Measurements from ENCODE around the gene MINDY4B. TPM values are rescaled to one million over a fixed set of nuclear protein-coding genes. Genes with fewer than 3 reads are reported as not detected.
A peak's percentile ranks its signal among the peaks of the same experiment; 100 is the strongest.

The MINDY4B gene
- total and polyA plus RNA-seq, 2 of the 8 experiments (the other 6 are each of a cell fraction or from before 2014, with no cell fraction given) = not detected

DNA sequence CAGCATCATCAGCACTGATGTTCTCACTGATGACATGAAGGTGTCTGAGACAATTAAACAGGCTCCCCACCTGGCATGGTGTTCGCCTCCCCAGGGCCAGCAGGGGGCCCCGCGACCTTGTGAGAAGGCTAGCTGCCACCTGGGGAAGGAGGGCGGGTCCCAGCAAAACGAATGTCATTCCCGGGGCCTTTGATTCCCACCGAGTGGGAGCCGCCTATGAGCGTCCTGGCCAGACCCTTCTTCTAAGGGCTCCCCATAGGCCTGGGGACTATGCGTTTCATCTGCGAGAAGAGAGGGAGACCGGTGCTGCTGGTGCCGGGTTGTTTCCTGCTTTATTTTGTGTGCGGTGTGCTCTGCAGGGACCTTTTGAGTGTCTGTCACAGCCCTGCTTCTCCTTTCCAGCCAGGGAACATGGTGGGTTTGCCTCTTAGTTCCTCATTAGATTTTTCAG is 20.5 kb upstream of the MINDY4B start:
- H3K56ac ChIP-seq (replicated peaks; ENCODE audit: insufficient read length, low read depth, low read length) = no peak overlapping the region
- H3K79me2 ChIP-seq (ENCODE audit: control insufficient read depth in 1 of 2, insufficient read depth in 2 of 2, low read length in 2 of 2) = no peaks in the 10 kb centered on the region
- no peak overlapping the region for H2BK5ac ChIP-seq (ENCODE audit: low read depth, low read length)
- ChIA-PET CTCF (ENCODE audit: partially characterized antibody) (interaction anchor here (0.8 to 4.0 kb wide), 15 partner anchors 8 to 230 kb away, joined by 3 to 23 read pairs (median 4); partner anchors contain the start of gene CLRN1), POLR2A (ENCODE audit: partially characterized antibody) (no interaction called here)
- H3K14ac ChIP-seq (ENCODE audit: insufficient read length) = no peak overlapping the region
- no peak overlapping the region for H2BK15ac ChIP-seq (ENCODE audit: low read length)
- peak; percentile 61 to 80 for DNase-seq (ENCODE audit: low read depth in 1 of 2, low spot score in 2 of 2)
- no peaks in the 10 kb centered on the region for H4K20me1 ChIP-seq (replicated peaks in 1 of 2; ENCODE audit: control insufficient read depth in 1 of 2, insufficient read depth in 2 of 2, low read length in 2 of 2)
- no peak overlapping the region for H4K5ac ChIP-seq (ENCODE audit: insufficient read length, low read depth, low read length)
- 32% methylated on average over 14 of the region's 14 CpGs; no CpG with 5 or more reads in 1 of the 2 experiments for WGBS, 2 experiments (ENCODE audit: extremely low coverage in 1 of 2, insufficient coverage in 1 of 2, insufficient read length in 1 of 2, insufficient replicate concordance in 2 of 2, low coverage in 1 of 2, low lambda C conversion rate in 2 of 2, missing lambda C conversion rate in 1 of 2)
- peaks cover 2 to 4% (median 3%) of the 10 kb centered on the region in 4 experiments; a peak in 4 of 7 replicates for H3K4me1 ChIP-seq (replicated peaks in 1 of 4; ENCODE audit: control insufficient read depth in 3 of 4, insufficient read depth in 4 of 4, low read length in 3 of 4)
- no peaks in the 10 kb centered on the region for H3K27me3 ChIP-seq (replicated peaks in 1 of 4; ENCODE audit: control insufficient read depth in 3 of 4, extremely low read depth in 1 of 4, insufficient read depth in 3 of 4, low read length in 3 of 4)
- no peaks in the 10 kb centered on the region for H3K36me3 ChIP-seq (ENCODE audit: control insufficient read depth in 2 of 4, insufficient read depth in 4 of 4, low read length in 3 of 4)
- H3K18ac ChIP-seq (ENCODE audit: extremely low read depth, low read length) = no peak overlapping the region
- H2BK120ac ChIP-seq (replicated peaks; ENCODE audit: low read depth, low read length) = no peak overlapping the region
- H3K4me3 ChIP-seq (ENCODE audit: extremely low read depth in 1 of 4, insufficient read depth in 2 of 4, low read depth in 3 of 4, low read length in 4 of 4) = no peak overlapping the region; a peak in 1 of 8 replicates
- no peak overlapping the region for H2AK5ac ChIP-seq (ENCODE audit: low read depth, low read length)
- H3K27ac ChIP-seq (ENCODE audit: low read depth, low read length) = no peak overlapping the region
- no peaks in the 10 kb centered on the region; the same call in 1 of the 2 replicates for H3K23me2 ChIP-seq (ENCODE audit: low read depth, low read length)
- no peak for FAIRE-seq
- H2BK12ac ChIP-seq (ENCODE audit: low read depth, low read length) = no peak overlapping the region
- no peaks in the 10 kb centered on the region for H3K9me3 ChIP-seq (ENCODE audit: insufficient read depth in 2 of 2, low read depth in 1 of 2, low read length in 1 of 2)
- H3K23ac ChIP-seq (ENCODE audit: insufficient read length) = no peak overlapping the region
- H4K8ac ChIP-seq (ENCODE audit: extremely low read depth, insufficient read depth, low read length) = no peak overlapping the region
- no peak overlapping the region for H2BK20ac ChIP-seq (ENCODE audit: low read length)
- H3K4me2 ChIP-seq (ENCODE audit: insufficient read depth in 1 of 2, low read depth in 2 of 2, low read length in 2 of 2) = 0 out of 4 replicates have a peak overlapping the region, but pooled peaks of 1 of the 2 experiments have one; percentile 34
- H3K9ac ChIP-seq (replicated peaks in 1 of 4; ENCODE audit: extremely low read depth in 1 of 4, low read depth in 3 of 4, low read length in 3 of 4) = no peak overlapping the region
- H2AFZ ChIP-seq (ENCODE audit: low read length) = 0 out of 2 replicates have a peak overlapping the region, but pooled peaks have one; percentile 39
- no peaks in the 10 kb centered on the region for H3K79me1 ChIP-seq (ENCODE audit: low read depth, low read length)
- no peak overlapping the region for H3K4ac ChIP-seq (replicated peaks; ENCODE audit: insufficient read length, low read depth, low read length)
- H4K91ac ChIP-seq (replicated peaks; ENCODE audit: insufficient read length, low read length) = no peak overlapping the region
- TF ChIP-seq, protein P1, sequence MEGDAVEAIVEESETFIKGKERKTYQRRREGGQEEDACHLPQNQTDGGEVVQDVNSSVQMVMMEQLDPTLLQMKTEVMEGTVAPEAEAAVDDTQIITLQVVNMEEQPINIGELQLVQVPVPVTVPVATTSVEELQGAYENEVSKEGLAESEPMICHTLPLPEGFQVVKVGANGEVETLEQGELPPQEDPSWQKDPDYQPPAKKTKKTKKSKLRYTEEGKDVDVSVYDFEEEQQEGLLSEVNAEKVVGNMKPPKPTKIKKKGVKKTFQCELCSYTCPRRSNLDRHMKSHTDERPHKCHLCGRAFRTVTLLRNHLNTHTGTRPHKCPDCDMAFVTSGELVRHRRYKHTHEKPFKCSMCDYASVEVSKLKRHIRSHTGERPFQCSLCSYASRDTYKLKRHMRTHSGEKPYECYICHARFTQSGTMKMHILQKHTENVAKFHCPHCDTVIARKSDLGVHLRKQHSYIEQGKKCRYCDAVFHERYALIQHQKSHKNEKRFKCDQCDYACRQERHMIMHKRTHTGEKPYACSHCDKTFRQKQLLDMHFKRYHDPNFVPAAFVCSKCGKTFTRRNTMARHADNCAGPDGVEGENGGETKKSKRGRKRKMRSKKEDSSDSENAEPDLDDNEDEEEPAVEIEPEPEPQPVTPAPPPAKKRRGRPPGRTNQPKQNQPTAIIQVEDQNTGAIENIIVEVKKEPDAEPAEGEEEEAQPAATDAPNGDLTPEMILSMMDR (IDR thresholded peaks at IDR 0.05; ENCODE audit: control extremely low read depth in 1 of 3, insufficient read depth in 1 of 3, low read depth in 1 of 3, low read length in 3 of 3) = peak; percentile 70 to 80 (median 76)
- TF ChIP-seq PHF8 (conservative IDR thresholded peaks at IDR 0.05; ENCODE audit: low read depth, low read length) (no peak), USF2 (IDR thresholded peaks at IDR 0.05; ENCODE audit: low read length) (no peak), RAD21 (IDR thresholded peaks at IDR 0.05 in 1 of 2, conservative IDR thresholded peaks at IDR 0.05 in 1 of 2; ENCODE audit: low read depth in 2 of 2, low read length in 2 of 2) (peak; percentile 77 to 81), TCF12 (IDR thresholded peaks at IDR 0.05; ENCODE audit: low read depth, low read length) (peak; percentile 53; the same call in 1 of the 2 replicates), SIN3A (conservative IDR thresholded peaks at IDR 0.05 in 1 of 2, IDR thresholded peaks at IDR 0.05 in 1 of 2; ENCODE audit: low read depth in 1 of 2, low read length in 2 of 2) (0 out of 4 replicates have a peak, but pooled peaks of 1 of the 2 experiments have one; percentile 33), POU5F1 (IDR thresholded peaks at IDR 0.05; ENCODE audit: low read depth, low read length) (no peak), KDM4A (IDR thresholded peaks at IDR 0.05; ENCODE audit: low read depth, low read length, severe bottlenecking) (no peak)

All from H1 (cell line).